Activated B cell treated with CpG ODN at 0.5 μM for 24 hours (primary cell): Measurements from ENCODE around the gene CTSC. TPM values are rescaled to one million over a fixed set of nuclear protein-coding genes. Genes with fewer than 3 reads are reported as not detected.

Experiments used
- ATAC-seq: fragments of 200-7000 bp; cut with Tn5 transposase; one replicate; pipeline ENCODE4 v1.10.0; 2021; ENCODE audit warnings: low read depth, mild to moderate bottlenecking, moderate library complexity
- CTCF ChIA-PET: fragments of 350-600 bp; sonication (Branson Sonifier 250); formaldehyde crosslinking; loops from one replicate; lab custom pipeline; 2021; ENCODE audit warnings: antibody characterized with exemption; lab: Charles Lee
- POLR2A ChIA-PET: fragments of 350-600 bp; sonication (Branson Sonifier 250); formaldehyde crosslinking; loops from one replicate; lab custom pipeline; 2021; ENCODE audit warnings: antibody characterized with exemption; lab: Charles Lee
- DNase-seq: peaks from one replicate; pipeline ENCODE4 v3.0.0; 2022
- H3K27ac Mint-ChIP-seq: one replicate; pipeline ENCODE4 v1.8.0; 2020; ENCODE audit warnings: mixed read lengths
- H3K27me3 Mint-ChIP-seq: one replicate; pipeline ENCODE4 v1.8.0; 2021; ENCODE audit warnings: mixed read lengths
- H3K36me3 Mint-ChIP-seq: one replicate; pipeline ENCODE4 v1.8.0; 2021; ENCODE audit warnings: low read depth, mixed read lengths
- H3K4me1 Mint-ChIP-seq: one replicate; pipeline ENCODE4 v1.8.0; 2021; ENCODE audit warnings: mixed read lengths
- H3K4me3 Mint-ChIP-seq: one replicate; pipeline ENCODE4 v1.8.0; 2020; ENCODE audit warnings: mild to moderate bottlenecking, mixed read lengths
- H3K9me3 Mint-ChIP-seq: one replicate; pipeline ENCODE4 v1.8.0; 2020; ENCODE audit warnings: mixed read lengths
- intact Hi-C: fragments of 100-400 bp; cut with micrococcal nuclease; formaldehyde crosslinking; loops from one replicate; pipeline ENCODE4 v1.15.1; 2024
- total RNA-seq: library from RNA; stranded (reverse); gene quantifications from 2 replicates; pipeline ENCODE4 v1.2.3, GENCODE V29; 2022
- TF ChIP-seq, protein P1 (sequence below): fragments of 200-600 bp; IDR thresholded peaks from one replicate; pipeline ENCODE4 v1.8.0; 2022; ENCODE audit warnings: antibody characterized with exemption, mild to moderate bottlenecking

CTSC gene
- total RNA-seq, 1 donor from 2014 or later, result 31.2 TPM

DNA sequence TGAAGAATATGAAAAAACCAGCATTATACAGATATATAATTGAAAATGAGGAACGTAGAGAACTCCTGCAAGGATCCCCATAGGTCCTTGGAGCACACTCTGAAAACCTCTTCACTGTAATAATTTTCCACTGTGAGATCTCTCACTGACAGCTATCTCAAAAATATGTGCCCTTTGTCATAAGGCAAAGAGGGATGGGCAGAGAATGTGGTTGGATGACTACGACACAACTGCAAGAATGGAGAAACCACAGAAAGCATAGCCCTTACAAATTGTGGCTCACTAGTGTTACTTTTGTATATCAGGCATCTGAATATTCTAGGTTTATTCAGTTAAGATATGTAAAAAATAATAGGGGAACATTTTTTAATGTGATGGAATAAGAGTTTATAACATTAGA, 7.9 kb upstream of the CTSC start:
- DNase-seq, result no peak
- Mint-ChIP-seq H3K27me3 (no peaks in the 10 kb centered on the region), H3K27ac (no peak overlapping the region), H3K4me3 (no peak overlapping the region), H3K9me3 (no peaks in the 10 kb centered on the region), H3K4me1 (no peaks in the 10 kb centered on the region), H3K36me3 (peaks cover 2% of the 10 kb centered on the region)
- intact Hi-C loops, result no loop called here
- ChIA-PET POLR2A (interaction anchor here (0.6 kb wide), 1 partner anchor 9 kb away, joined by 8 read pairs; no protein-coding TSS in a partner anchor), CTCF (no interaction called here)
- no peak for ATAC-seq
- TF ChIP-seq, protein P1, sequence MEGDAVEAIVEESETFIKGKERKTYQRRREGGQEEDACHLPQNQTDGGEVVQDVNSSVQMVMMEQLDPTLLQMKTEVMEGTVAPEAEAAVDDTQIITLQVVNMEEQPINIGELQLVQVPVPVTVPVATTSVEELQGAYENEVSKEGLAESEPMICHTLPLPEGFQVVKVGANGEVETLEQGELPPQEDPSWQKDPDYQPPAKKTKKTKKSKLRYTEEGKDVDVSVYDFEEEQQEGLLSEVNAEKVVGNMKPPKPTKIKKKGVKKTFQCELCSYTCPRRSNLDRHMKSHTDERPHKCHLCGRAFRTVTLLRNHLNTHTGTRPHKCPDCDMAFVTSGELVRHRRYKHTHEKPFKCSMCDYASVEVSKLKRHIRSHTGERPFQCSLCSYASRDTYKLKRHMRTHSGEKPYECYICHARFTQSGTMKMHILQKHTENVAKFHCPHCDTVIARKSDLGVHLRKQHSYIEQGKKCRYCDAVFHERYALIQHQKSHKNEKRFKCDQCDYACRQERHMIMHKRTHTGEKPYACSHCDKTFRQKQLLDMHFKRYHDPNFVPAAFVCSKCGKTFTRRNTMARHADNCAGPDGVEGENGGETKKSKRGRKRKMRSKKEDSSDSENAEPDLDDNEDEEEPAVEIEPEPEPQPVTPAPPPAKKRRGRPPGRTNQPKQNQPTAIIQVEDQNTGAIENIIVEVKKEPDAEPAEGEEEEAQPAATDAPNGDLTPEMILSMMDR, result no peak

DNA sequence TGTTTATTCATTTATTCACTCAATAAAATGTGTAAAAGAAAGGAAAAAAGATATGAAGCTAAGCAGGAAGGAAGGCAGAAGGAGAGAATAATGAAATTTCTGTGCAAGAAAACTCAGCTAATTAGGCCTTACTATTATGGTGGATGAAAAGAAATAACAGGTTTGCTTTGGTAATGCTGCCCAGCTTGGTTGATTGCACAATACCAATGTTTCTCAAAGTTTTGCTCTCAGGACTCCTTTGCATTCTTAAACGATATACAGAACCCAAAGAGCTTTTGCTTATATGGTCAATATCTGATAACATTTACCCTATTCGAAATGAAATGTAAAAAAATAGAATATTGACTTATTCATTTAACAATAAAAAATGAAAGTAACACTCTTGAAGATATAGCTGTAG, 7.3 kb upstream of the CTSC start:
- no peaks in the 10 kb centered on the region for H3K27me3 Mint-ChIP-seq
- ATAC-seq, result no peak
- H3K27ac Mint-ChIP-seq, result no peak overlapping the region
- no peak overlapping the region for H3K4me3 Mint-ChIP-seq
- ChIA-PET POLR2A (interaction anchor here (0.6 kb wide), 1 partner anchor 9 kb away, joined by 8 read pairs; no protein-coding TSS in a partner anchor), CTCF (no interaction called here)
- peaks cover 5% of the 10 kb centered on the region for H3K4me1 Mint-ChIP-seq
- TF ChIP-seq, protein P1, result no peak
- H3K36me3 Mint-ChIP-seq, result peaks cover 2% of the 10 kb centered on the region
- no peaks in the 10 kb centered on the region for H3K9me3 Mint-ChIP-seq
- no peak for DNase-seq
- intact Hi-C loops, result no loop called here

DNA sequence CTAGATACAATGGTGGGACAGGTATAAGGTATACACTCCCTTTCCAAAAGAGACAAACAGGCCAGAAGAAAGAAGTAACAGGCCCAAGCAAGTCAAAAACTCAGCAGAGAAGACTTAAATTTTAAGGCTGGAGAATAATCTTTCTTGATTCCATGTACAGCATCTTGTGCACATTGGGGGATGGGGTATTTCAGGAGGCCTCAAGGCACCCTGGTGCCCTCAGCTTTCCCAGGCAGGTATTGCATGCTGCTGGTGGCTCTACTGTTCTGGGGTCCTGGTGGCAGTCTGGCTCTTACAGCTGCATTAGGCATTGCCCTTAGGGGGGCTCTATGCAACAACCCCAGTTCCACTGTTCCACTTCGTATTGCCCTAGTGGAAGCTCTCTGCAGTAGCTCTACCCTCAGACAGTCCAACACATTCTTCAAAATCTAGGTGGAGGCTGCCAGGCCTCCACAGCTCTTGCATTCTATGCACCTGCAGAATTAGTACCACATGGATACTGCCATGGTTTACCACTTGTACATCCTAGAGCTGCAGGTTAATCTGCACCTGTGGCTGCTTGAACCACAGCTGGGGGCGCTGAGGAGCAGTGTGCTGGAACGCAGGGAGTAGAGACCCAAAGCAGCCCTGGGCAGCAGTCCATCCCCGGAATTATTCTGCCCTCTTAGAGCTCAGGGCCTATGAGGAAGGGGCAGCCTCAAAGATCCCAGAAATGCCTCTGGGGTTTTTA, 4.2 kb upstream of the CTSC start:
- DNase-seq (no peak), ATAC-seq (no peak)
- intact Hi-C loops, result no loop called here
- Mint-ChIP-seq H3K4me3 (no peak overlapping the region), H3K27me3 (no peaks in the 10 kb centered on the region), H3K9me3 (no peaks in the 10 kb centered on the region), H3K27ac (no peak overlapping the region), H3K36me3 (peaks cover 6% of the 10 kb centered on the region), H3K4me1 (peaks cover 25% of the 10 kb centered on the region)
- TF ChIP-seq, protein P1, result no peak
- POLR2A ChIA-PET, result no interaction called here
- CTCF ChIA-PET, result no interaction called here

DNA sequence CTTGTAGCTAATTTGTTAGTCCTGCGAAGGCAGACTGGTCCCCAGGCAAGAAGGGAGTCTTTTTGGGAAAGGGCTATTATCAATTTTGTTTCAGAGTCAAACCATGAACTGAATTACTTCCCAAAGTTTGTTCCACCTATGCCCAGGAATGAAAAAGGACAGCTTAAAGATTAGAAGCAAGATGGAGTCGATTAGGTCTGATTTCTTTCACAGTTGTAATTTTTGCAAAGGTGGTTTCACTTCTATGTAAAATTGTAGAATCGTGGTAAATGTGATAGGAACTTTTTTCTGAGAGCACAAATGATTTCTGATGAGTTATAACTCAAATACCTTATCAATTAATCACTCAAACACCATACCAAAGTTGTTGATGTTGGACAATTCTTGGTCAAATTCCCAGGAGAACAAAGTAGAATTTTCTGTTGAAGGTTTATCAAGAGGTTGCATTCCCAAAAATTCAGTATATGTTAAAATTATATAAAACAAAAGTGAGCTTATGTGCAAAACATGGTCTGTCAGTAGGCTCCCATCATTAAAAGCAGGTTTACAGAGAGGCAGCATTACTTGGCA, 2.9 kb upstream of the CTSC start:
- TF ChIP-seq, protein P1, result no peak
- H3K36me3 Mint-ChIP-seq, result peaks cover 8% of the 10 kb centered on the region
- intact Hi-C loops, result no loop called here
- no peak overlapping the region for H3K4me3 Mint-ChIP-seq
- ChIA-PET POLR2A (no interaction called here), CTCF (no interaction called here)
- H3K27ac Mint-ChIP-seq, result peak overlapping the region; percentile 32
- DNase-seq, result no peak
- H3K9me3 Mint-ChIP-seq, result no peaks in the 10 kb centered on the region
- peaks cover 35% of the 10 kb centered on the region for H3K4me1 Mint-ChIP-seq
- H3K27me3 Mint-ChIP-seq, result no peaks in the 10 kb centered on the region
- no peak for ATAC-seq

DNA sequence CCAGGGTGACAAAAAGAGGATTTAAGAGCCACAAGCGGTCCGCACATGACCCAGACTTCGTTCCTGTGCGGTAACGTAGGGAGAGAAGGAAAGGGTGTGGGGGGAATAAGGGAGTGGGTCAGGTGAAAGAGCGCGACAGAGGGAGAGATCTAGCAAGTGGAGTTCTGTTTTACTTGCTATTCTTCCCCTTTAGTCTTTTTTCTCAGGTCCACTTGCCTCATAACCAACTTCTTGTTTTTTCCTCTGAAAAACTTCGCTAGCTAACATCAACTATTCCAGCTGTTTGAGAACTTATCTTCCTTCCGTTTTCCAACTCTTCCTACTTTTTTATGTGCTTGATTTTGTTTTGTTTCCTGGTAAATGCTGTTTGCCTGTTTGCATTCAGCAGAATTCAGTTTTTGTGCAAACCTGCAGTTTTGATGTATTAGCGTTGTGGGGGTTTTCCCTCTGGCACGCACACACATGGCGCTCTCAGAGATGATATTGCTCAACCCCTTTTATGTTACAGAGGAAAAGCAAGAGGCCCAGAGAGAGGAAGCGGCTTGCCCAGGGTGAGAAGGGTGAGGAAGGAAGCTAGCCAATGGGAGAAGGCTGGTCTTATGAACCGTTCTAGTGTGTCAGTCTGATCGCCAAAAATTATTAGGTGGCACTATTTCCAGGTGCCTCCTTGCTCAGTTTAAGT, 592 bp upstream of the CTSC start:
- DNase-seq (no peak), ATAC-seq (peak; percentile 59)
- intact Hi-C loops, result loop anchor here (1.0 to 5.0 kb wide), 6 partner anchors 11 to 1884 kb away; partner anchors contain the start of genes CHORDC1 and TMEM135
- Mint-ChIP-seq H3K36me3 (peaks cover 20% of the 10 kb centered on the region), H3K4me3 (peak overlapping the region; percentile 100), H3K9me3 (no peaks in the 10 kb centered on the region), H3K4me1 (peaks cover 43% of the 10 kb centered on the region), H3K27me3 (no peaks in the 10 kb centered on the region), H3K27ac (peak overlapping the region; percentile 86)
- TF ChIP-seq, protein P1, result no peak
- ChIA-PET POLR2A (interaction anchor here (0.6 to 2.4 kb wide), 9 partner anchors 10 to 144 kb away, joined by 3 to 26 read pairs (median 3); no protein-coding TSS in a partner anchor), CTCF (no interaction called here)
